K562 (cell line): Measurements from ENCODE around the gene TNNT2. TPM values are rescaled to one million over a fixed set of nuclear protein-coding genes. Genes with fewer than 3 reads are reported as not detected.

Source experiments
- AFF1 ChIP-seq, 2 experiments: fragments of 450-650 bp; IDR thresholded peaks; 2 replicates each; pipeline ENCODE4 v1.6.1; 2018; ENCODE audit warnings: mild to moderate bottlenecking in 2 of 2, low read depth in 1 of 2; ENCODE audit not compliant: partially characterized antibody in 2 of 2
- ARID4B ChIP-seq: sonication (generic); formaldehyde crosslinking; IDR thresholded peaks from 2 replicates; pipeline ENCODE4 v1.8.0; 2022; ENCODE audit warnings: mild to moderate bottlenecking, missing genetic modification reagents
- CBFA2T3 ChIP-seq: fragments of 450-650 bp; IDR thresholded peaks from 2 replicates; pipeline ENCODE4 v1.6.1; 2017
- FIP1L1 ChIP-seq: fragments of 200-400 bp; formaldehyde crosslinking; IDR thresholded peaks from 2 replicates; pipeline ENCODE4 v1.6.1; 2018; ENCODE audit warnings: mild to moderate bottlenecking, low read depth, low read length; ENCODE audit not compliant: poor library complexity, severe bottlenecking
- FOS ChIP-seq: IDR thresholded peaks from 3 replicates; pipeline ENCODE4 v1.6.1; 2011; ENCODE audit not compliant: insufficient read length; ENCODE audit errors: extremely low read depth
- GABPA ChIP-seq: fragments of 200-800 bp; sonication (Bioruptor generic); conservative IDR thresholded peaks from 2 replicates; pipeline ENCODE4 v1.6.1; 2016; ENCODE audit warnings: low read depth, missing genetic modification characterization, missing compliant biosample characterization
- GTF2E2 ChIP-seq: fragments of 200-800 bp; sonication (Bioruptor generic); IDR thresholded peaks from 2 replicates; pipeline ENCODE4 v1.6.1; 2016; ENCODE audit warnings: missing genetic modification characterization, missing compliant biosample characterization
- HLTF ChIP-seq: fragments of 450-650 bp; IDR thresholded peaks from 2 replicates; pipeline ENCODE4 v1.6.1; 2016
- MCM2 ChIP-seq: fragments of 450-650 bp; IDR thresholded peaks from 2 replicates; pipeline ENCODE4 v1.6.1; 2017; ENCODE audit warnings: low read depth, mild to moderate bottlenecking
- MLLT1 ChIP-seq, 2 experiments: fragments of 450-650 bp; IDR thresholded peaks; 2 replicates each; pipeline ENCODE4 v1.6.1; 2016
- NEUROD1 ChIP-seq: fragments of 150-350 bp; IDR thresholded peaks from 2 replicates; pipeline ENCODE4 v1.6.1; 2014; ENCODE audit warnings: borderline replicate concordance, low read length, low read depth; ENCODE audit not compliant: partially characterized antibody
- NFIC ChIP-seq: fragments of 450-650 bp; IDR thresholded peaks from 2 replicates; pipeline ENCODE4 v1.6.1; 2017; ENCODE audit warnings: mild to moderate bottlenecking, inconsistent platforms
- PCBP1 ChIP-seq: fragments of 200-400 bp; formaldehyde crosslinking; IDR thresholded peaks from 2 replicates; pipeline ENCODE4 v1.6.1; 2018; ENCODE audit warnings: mild to moderate bottlenecking, low read depth, low read length; ENCODE audit not compliant: poor library complexity, severe bottlenecking
- RFX7 ChIP-seq: fragments of 250-450 bp; sonication (Bioruptor Pico); IDR thresholded peaks from 2 replicates; pipeline ENCODE4 v1.5.1; 2021; ENCODE audit warnings: mild to moderate bottlenecking
- SAP30 ChIP-seq: fragments of 200-600 bp; sonication (generic); IDR thresholded peaks from 2 replicates; pipeline ENCODE4 v1.6.1; 2012; ENCODE audit warnings: borderline replicate concordance, low read depth, mild to moderate bottlenecking, moderate library complexity, low read length, control low read depth, inconsistent platforms; ENCODE audit not compliant: insufficient read depth, poor library complexity, severe bottlenecking
- TAL1 ChIP-seq: fragments of 450-650 bp; IDR thresholded peaks from 2 replicates; pipeline ENCODE4 v1.6.1; 2016; ENCODE audit warnings: mild to moderate bottlenecking
- TBL1XR1 ChIP-seq, 2 experiments: IDR thresholded peaks; 2 replicates each; pipeline ENCODE4 v1.6.1; 2012; ENCODE audit warnings: improper control_type of control experiment in 2 of 2, low read length in 2 of 2, mild to moderate bottlenecking in 1 of 2
- TEAD4 ChIP-seq, 2 experiments: sonication (generic) in 1 of 2; formaldehyde crosslinking in 1 of 2; IDR thresholded peaks; 2 replicates each; pipeline versions ENCODE4 v1.6.1 to v1.8.0; 2012 to 2022; ENCODE audit warnings: borderline replicate concordance in 1 of 2, inconsistent platforms in 1 of 2, low read length in 1 of 2, mild to moderate bottlenecking in 1 of 2, missing genetic modification reagents in 1 of 2
- ZNF212 ChIP-seq: fragments of 450-650 bp; formaldehyde crosslinking; IDR thresholded peaks from 2 replicates; pipeline ENCODE4 v1.4.0; 2020; ENCODE audit warnings: mild to moderate bottlenecking
- polyA plus RNA-seq, 8 experiments: library from polyadenylated mRNA; depleted of rRNA in 4 of 8; stranded (reverse) in 5 of 8; unstranded in 3 of 8; fragments of >200 nt; fragmentation: Nextera tagmentation in 2 of 8; fragmentation: Illumina TruSeq in 1 of 8; extraction: Ambion mirVana in 2 of 8; extraction: Trizol in 1 of 8; gene quantifications; 2 replicates each; pipeline versions ENCODE4 v1.2.1 to v1.2.3, GENCODE V29; 2011 to 2014; ENCODE audit warnings: inconsistent platforms in 1 of 8, missing spikeins in 1 of 8
- total RNA-seq, 7 experiments: library from RNA; depleted of rRNA in 6 of 7; stranded (reverse); fragments of >200 nt in 6 of 7; fragmentation: Illumina TruSeq in 2 of 7; extraction: Trizol in 2 of 7; gene quantifications; 2 replicates each; pipeline versions ENCODE4 v1.2.1 to v1.2.3, GENCODE V29; 2011 to 2021; ENCODE audit warnings: low replicate concordance in 1 of 7

Gene TNNT2
- total and polyA plus RNA-seq, 9 of the 15 experiments (the other 6 are each of a cell fraction or from before 2014, with no cell fraction given) = not detected

GRCh38 chr1:201377611-201378092, at the start of gene TNNT2 (continued):
- TF ChIP-seq ARID4B (CRISPR knock-in tag) = no peak
- no peak for TF ChIP-seq AFF1 (IDR thresholded peaks at IDR 0.05; ENCODE audit: low read depth in 1 of 2, partially characterized antibody in 2 of 2)
- TF ChIP-seq PCBP1 = no peak
- no peak for TF ChIP-seq SAP30
- no peak for TF ChIP-seq HLTF
- TF ChIP-seq RFX7 = no peak
- no peak for TF ChIP-seq GABPA
- TF ChIP-seq TBL1XR1 (IDR thresholded peaks at IDR 0.05; ENCODE audit: low read length in 2 of 2) = no peak
- peak; percentile 14; the same call in 1 of the 2 replicates for TF ChIP-seq NFIC
- TF ChIP-seq TEAD4 (IDR thresholded peaks at IDR 0.05; ENCODE audit: low read length) = peak; percentile 54; the same call in 1 of the 2 replicates
- no peak for TF ChIP-seq TEAD4 (CRISPR knock-in tag; IDR thresholded peaks at IDR 0.05; ENCODE audit: borderline replicate concordance)
- no peak for TF ChIP-seq MCM2
- no peak for TF ChIP-seq MLLT1 (IDR thresholded peaks at IDR 0.05)
- no peak for TF ChIP-seq GTF2E2
- no peak for TF ChIP-seq FIP1L1
- no peak for TF ChIP-seq NEUROD1
- no peak for TF ChIP-seq ZNF212 (CRISPR knock-in tag)
- peak; percentile 79 for TF ChIP-seq CBFA2T3
- TF ChIP-seq FOS = no peak
- TF ChIP-seq TAL1 = peak; percentile 52; the same call in 1 of the 2 replicates
- TF ChIP-seq, all 486 proteins: peak for 10
